ENCODE results near the gene APBB3.
"Not testable (repeated sequence)": the region's sequence is repeated elsewhere in the genome, so short reads cannot be mapped to it uniquely, and the experiment has no call there.

The APBB3 gene, protein sequence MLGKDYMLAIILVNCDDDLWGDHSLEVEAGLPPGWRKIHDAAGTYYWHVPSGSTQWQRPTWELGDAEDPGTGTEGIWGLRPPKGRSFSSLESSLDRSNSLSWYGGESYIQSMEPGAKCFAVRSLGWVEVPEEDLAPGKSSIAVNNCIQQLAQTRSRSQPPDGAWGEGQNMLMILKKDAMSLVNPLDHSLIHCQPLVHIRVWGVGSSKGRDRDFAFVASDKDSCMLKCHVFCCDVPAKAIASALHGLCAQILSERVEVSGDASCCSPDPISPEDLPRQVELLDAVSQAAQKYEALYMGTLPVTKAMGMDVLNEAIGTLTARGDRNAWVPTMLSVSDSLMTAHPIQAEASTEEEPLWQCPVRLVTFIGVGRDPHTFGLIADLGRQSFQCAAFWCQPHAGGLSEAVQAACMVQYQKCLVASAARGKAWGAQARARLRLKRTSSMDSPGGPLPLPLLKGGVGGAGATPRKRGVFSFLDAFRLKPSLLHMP

DNA sequence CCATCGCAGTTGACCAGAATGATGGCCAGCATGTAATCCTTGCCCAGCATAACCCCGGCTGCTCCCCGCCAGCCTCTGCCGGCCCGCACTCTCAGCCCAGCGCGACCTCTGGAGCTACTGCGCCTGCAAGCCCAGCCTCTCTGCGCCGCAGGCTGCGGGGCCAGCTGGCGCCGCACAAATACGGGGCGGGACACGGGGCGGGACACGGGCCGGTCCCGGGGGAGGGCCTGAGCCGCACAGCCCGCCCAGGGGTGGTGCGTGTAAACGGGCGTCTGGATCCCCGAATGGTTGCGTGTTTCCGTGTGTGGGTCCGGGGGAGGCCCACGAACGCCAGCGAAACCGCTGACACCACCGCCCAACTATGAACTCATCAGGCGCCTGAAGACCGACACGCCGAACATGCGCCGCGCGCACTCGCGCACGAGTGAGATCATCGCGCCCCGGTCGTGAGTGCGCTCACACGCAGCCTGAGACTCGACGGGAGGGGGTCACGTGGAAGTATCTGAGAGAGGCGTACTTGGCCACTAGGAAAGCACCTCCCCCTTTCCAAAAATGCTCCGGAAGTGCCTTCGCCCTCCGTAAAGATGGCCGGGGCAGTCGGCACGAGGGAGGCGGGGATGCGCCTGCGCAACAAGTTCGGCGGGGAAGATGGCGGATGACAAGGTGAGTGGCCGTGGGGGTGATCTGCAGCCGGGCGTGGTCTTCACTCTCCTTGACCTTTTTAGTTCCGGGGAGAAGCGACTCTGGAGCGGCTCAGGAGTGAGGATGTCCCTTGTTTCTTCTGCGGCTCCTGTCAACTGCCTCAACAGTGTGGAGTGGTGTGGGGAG is at the start of gene APBB3, which contains the start of gene SLC35A4:
TSS of gene APBB3 (minus strand) at position 403 of the 828 bp plus-strand sequence. CDS start at position 50, 353 bp downstream.
TSS of gene SLC35A4 (plus strand) at position 633 of the 828 bp plus-strand sequence. CDS start 2,342 bp downstream, outside the sequence.
- peak; percentile 100 for DNase-seq (ENCODE audit: low read depth)

DNA sequence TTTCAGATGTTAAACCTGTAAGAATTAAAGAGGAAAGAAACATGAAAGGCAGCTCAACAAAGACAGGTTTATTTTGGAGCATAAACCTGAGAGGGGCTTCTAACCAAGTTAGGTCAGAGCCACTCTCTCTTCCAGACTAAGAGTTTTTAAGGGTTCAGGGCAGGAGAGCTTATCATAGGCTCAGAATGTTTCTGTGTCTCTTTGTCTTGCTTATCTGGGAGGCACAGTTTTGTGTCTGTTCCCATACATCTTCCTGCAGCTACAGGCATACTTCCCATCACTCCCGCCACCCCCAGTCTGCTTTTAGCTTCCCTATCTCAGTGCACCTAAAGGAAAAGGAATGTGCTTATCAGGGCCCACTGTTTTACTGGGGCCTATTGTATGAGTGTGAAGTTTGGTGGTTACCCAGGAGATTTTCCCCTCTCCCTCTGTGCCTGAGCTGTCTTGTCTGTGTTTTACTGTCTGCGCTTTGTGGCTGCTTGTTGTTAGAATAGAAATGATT is 46.7 kb upstream of the APBB3 start:
- no peak for DNase-seq (ENCODE audit: low read depth)

DNA sequence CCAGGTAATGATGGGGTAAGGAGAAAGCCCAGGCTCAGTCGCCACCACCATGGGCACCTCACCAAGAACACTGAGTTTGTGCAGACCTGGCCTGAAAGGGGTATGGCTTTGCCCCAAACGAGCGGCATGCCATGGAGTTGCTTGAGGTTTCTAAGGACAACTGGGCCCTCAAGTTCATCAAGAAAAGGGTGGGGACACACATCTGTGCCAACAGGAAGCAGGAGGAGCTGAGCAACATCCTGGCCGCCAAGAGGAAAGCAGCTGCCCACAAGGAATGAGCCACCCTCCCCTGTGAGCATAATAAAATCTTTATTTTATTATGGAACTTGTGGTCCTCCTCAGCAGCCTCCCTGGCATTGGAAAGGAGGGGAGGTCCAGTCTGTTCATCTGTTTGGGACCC is 44.7 kb upstream of the APBB3 start:
- DNase-seq (ENCODE audit: low read depth) = no peak

DNA sequence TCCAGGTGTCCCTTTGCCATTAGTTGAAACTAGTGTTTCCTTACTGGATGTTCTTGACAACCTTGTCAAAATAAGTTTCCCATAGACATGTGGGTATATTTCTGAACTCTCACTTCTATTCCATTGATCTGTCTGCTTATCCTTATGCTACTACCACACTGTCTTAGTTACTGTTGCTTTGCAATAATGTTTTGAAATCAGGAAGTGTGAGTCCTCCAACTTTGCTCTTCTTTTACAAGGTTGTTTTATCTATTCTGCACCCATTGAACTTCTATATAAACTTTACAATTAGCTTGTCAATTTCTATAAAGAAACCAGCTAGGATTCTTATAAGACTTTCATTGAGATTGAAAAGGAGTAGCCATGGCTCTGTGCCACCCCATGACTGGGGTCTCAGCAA is 44.3 kb upstream of the APBB3 start:
- no peak for DNase-seq (ENCODE audit: low read depth)

DNA sequence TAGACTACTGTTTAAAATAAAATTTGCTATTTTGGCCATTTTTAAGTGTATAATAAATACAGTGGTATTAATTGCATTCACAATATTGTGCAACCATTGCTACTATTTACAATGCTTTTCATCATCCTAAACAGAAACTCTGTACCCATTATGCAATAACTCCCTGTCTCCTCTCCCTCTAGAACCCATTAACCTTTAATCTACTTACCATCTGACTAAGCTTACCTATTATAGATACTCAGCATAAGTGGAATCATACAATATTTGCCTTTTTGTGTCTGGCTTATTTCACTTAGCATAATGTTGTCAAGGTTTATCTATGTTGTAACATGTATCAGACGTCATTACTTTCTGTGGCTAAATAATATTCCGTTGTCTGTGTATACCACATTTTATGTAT is 42.6 kb upstream of the APBB3 start:
- peak; percentile 50 for DNase-seq (ENCODE audit: low read depth)

DNA sequence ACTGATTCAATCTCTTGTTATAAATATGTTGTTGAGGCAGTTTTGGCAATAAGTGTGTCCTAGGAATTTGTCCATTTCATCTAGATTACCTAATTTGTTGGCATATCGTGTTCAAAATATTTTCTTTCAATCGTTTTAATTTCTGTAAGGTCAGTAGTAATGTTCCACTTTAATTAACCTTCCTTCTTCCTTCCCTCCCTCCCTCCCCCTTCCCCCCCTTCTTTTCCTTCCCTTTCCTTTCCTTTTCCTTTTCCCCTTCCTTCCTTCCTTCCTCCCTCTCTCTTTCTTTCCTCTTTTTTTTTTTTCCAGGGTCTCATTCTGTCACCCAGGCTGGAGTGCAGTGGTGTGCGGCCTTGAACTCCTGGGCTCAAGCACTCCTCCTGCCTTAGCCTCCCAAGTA is 41.5 kb upstream of the APBB3 start:
- DNase-seq (ENCODE audit: low read depth) = peak; percentile 46

DNA sequence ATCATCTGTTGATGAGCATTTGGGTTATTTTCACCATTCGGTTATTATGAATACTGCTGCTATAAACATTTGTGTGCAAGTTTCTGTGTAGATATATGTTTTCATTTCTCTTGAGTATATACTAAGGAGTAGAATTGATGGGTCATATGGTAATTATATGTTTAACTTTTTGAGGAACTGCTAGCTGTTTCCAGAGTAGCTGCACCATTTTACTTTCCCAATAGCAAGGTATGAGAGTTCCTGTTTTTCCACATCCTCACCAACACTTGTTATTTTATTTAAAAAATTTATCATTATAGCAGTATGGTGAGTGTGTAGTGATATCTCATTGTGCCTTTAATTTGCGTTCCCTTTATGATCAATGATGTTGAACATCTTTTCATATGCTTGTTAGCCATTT is 39.3 kb upstream of the APBB3 start:
- DNase-seq (ENCODE audit: low read depth) = no peak

DNA sequence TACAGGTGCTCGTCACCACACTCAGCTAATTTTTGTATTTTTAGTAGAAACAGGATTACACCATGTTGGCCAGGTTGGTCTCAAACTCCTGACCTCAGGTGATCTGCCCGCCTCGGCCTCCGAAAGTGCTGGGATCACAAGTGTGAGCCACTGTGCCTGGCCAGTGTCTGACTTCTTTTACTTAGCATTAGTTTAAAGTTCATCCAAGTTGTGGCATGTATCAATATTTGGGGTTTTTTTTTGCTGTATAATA is 39.0 kb upstream of the APBB3 start:
- not testable (repeated sequence) for DNase-seq (ENCODE audit: low read depth)

DNA sequence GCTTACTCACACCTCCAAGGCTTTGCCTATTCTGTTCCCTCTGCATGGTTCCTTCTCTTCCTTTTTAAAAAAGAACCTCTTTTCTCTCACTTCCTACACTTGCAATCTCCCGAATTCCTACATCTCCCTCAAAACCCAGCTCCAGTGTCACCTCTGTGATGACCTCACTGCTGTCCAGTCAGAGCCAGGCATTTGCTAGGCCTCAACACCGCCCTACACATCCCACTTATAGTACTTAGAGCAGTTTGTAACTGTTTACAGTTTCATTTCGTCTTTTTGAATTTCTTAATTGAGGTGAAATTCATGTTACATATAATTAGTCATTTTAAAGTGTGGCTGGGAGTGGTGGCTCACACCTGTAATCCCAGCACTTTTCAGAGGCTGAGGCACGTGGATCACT is 37.7 kb upstream of the APBB3 start:
- DNase-seq (ENCODE audit: low read depth) = no peak

DNA sequence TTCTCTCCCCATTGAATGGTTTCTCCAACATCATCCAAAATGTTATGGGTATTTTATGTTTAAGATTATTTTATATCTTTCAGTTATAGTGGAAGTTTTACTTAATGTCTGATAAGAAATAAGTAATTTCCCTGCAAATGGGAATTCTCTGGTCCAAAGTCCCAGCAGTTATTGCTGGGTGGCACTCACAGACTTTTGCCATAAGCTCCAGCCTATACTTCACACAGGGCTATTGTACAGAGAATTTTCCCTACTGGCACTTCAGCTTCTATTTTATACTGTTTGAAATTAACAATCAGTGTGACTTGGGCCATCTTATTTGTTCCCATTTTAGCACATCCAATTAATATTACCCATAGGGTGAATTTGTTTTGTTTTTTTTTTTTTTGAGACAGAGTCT is 35.7 kb upstream of the APBB3 start:
- no peak for DNase-seq (ENCODE audit: low read depth)

DNA sequence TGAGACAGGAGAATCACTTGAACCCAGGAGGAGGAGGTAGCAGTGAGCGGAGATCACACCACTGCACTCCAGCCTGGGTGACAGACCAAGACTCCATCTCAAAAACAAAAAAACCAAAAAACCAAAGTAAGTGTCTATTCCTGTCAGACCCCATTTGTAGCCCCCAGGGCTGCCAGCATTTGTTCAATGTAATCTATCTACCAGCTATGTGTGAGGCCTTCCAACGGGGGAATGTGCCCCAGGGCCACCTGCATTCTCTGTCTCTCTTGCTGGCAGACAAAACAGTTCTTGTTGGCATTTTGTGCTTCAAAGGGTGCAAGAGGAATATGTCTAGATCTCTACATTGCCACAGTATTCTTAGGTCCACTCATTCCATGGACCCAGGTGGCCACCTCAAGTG is 34.4 kb upstream of the APBB3 start:
- DNase-seq (ENCODE audit: low read depth) = no peak

DNA sequence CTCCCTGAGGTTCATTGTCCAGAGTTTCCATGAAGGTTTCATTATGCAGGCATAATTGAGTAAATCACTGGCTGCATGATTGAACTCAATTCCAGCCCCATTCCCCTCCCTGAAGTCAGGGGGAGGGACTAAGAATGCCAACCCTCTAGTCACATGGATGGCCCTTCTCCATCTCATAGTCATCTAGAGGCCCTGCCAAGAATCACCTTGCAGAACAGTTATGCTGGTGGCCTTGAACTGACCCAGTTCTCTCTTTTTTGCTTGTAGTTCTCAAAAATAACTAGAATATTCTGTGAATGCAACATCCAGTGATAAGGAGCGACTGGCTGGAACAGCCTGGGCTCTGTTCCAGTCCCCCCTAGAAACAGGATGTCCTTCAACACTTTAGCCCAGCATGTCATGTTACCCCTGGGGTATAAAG is 31.9 kb upstream of the APBB3 start:
- no peak for DNase-seq (ENCODE audit: low read depth)

DNA sequence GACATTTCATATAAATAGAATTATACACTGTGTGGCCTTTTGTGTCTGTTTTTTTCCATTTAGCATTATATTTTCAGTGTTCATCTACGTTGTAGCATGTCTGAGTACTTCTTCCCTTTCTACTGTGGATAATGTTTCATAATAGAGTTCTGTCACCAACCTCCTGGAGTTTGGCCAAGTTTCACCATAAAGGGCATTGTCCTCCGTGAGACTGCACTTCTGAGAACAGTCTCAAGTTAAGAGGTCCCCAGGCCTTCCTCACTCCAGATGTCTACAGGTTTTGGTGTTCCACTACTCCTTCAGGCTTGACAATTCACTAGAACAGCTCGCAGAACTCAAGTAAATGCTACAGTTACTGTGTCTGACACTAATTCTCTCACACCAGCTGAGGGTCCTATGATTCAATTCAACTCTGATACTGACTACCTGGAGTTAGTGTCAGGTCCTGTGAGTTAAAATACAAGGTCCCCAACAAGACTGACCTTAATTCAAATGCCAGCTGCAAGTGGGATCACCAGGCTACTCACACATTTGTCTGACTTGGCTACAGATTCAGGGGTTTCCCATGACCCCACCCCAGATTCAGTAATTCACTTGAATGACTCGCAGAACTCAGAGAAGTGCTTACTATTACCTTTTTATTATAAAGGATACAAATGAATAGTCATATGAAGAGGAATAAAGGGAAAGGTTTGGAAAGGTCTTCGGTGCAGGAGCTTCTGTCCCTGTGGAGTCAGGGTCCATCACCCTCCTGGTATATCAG is 31.3 kb upstream of the APBB3 start:
- DNase-seq (ENCODE audit: low read depth) = no peak

DNA sequence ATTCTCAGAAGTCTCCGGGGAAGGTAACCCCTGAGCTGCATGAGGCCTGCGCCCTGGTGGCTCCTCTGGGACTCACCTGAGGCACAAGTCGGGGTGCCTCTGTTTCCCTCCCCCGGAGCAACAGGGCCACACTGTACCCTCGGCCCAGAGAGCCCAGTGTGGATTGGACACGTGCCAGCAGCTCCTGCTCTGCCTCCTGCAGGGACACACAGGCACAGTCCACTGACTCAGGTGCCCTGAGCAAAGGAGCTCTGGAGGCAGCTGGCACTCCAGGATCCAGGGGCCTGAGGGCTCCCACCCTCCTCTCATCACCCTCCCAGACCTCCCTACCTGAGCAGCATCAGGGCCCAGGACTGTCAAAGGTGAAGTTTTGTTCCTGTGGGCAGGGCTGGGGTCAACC is 29.8 kb upstream of the APBB3 start:
- no peak for DNase-seq (ENCODE audit: low read depth)

DNA sequence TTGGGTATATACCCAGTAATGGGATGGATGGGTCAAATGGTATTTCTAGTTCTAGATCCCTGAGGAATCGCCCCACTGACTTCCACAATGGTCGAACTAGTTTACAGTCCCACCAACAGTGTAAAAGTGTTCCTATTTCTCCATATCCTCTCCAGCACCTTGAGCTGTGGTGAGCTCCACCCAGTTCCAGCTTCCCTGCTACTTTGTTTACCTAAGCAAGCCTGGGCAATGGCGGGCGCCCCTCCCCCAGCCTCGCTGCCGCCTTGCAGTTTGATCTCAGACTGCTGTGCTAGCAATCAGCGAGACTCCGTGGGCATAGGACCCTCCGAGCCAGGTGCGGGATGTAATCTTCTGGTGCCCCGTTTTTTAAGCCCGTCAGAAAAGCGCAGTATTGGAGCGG is 28.7 kb upstream of the APBB3 start:
- not testable (repeated sequence) for DNase-seq (ENCODE audit: low read depth)

DNA sequence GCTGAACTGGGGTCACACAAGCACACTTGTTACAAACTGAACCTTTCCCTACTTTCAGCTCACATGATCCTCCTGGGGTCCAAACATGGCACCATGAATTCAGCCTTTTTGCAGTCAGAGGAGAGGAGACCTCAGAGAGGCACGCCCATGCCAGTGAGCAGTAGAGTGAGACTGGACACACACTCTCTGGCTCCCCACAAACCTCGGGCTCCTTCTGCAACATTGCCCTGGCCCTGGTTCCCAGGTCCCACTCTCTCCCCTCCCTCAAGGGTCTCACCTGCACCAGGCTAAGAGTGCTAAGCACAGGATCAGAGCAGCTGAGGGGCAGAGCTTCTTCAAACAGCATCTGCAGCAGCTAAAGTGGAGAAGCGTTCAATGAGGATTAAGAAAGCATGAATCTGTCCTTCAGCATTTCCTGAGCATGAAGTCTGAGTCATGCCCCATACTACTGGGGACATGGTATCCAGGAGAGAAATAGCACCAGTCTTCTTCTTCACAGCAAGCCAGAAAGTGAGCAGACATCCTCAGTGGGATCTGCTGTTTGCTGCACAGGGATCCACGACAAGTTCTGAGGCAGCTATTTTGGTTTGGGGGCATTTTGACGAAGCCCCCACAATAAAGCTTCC is 27.5 kb upstream of the APBB3 start:
- DNase-seq (ENCODE audit: low read depth) = peak; percentile 24

DNA sequence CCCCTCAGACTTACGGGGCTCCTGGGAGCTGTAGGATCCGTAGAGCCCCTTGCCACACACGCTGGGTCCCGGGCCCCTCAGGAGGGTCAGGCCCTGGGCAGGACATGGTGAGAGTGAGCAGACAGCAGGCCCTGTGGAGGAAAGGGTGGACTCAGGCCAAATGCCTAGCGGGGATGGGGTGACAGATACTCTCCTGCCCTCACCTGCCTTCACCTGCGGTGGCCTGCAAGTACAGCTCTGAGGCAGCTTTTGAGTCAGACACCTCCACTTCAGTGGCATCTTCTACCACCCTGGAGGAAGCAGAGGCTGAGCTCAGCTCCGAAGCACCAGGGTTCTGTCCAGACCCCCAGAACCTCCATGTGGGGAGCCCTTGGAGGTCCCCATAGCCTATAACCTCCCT is 26.5 kb upstream of the APBB3 start:
- DNase-seq (ENCODE audit: low read depth) = no peak

DNA sequence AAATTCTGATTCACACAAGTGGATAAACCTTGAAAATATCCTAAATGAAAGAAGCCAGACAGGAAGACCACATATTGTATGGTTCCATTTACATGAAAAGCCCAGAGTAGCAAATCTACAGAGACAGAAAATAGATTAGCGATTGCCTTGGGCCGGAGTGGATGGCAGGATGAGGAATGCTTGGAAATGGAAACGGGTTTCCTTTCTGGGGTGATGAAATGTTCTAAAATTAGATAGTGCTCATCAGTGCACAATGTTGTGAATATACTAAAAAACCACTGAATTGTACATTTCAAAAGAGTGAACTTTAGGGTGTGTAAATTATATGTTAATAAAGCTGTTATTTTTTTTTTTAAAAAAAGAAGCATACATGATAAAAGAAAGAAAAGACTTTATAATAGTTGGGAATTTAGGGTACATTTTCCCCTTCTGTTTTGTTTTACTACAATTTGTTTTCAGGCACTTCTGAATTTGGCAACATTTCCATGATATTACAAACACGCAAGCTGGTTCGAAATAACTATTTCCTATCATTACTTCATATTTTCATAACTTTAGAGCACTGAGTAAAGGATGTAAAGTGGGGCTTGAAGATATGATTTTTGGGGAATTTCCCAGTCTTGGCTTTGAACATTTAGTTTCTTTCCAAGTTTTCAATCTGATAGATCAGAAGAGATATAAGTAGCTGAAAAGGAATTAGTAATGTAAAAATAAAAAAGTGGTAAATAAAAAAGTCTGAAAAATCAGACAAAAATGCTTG is 24.1 kb upstream of the APBB3 start:
- DNase-seq (ENCODE audit: low read depth) = peak; percentile 69

DNA sequence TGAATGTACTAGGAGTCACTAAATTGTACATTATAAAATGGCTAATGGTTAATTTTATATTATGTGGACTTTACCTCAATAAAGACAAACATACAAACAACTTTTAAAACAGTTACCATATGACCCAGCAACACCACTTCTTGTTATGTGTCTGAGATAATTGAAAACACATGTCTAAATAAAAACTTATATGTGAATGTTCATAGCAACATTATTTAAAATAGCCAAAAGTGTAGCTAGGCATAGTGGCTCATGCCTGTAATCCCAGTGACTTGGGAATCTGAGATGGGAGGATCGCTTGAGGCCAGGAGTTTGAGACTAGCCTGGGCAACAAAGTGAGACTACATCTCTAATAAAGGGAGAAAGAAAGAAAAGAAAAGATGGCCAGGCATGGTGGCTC is 23.1 kb upstream of the APBB3 start:
- DNase-seq (ENCODE audit: low read depth) = peak; percentile 64

DNA sequence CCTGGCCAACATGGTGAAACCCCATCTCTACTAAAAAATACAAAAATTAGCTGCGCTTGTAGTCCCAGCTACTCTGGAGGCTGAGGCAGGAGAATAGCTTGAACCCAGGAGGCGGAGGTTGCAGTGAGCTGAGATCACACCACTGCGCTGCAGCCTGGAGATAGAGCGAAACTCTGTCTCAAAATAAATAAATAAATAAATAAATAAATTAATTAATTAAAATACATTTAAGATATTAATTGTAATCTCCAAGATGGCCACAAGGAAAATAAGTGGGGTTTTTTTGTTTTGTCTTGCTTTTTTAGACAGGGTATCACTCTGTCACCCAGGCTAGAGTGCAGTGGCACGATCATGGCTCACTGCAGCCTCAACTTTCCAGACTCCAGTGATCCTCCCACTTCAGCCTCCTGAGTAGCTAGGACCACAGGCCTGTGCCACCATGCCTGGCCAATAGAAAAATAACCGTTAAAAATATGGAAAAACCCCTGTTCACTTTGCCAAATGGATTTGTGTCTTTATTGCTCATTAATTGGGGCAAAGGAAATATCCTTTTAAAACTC is 14.9 kb upstream of the APBB3 start:
- DNase-seq (ENCODE audit: low read depth) = not testable (repeated sequence)

DNA sequence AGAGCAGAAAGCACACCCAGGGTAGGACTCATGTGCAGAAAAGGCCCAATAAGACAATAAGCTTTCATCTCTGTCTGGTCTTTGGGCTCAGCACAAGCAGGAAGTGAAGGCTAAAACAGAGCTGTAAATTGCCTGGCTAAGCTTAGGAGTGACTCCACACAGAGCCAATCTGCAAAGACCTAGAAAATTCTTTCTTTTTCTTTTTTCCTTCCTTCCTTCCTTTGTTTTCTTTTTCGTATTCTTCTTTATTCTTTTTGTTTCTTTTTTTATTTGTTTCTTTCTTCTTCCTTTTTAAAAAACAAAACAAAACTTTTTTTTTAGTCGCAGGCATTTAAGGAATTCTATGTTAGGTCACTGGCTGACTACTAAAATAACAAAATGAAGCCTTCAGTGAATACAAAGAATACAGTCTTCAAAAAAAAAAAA is 12.4 kb upstream of the APBB3 start:
- no peak for DNase-seq (ENCODE audit: low read depth)

All from fibroblast of gingiva (primary cell).